GM20431 (cell line): ENCODE data around the gene TBC1D2B.

Experiments
- in situ Hi-C: fragments of 300-500 bp; cut with MseI, MboI; formaldehyde crosslinking; loops from one replicate; pipeline ENCODE4 v1.15.0; 2020; ENCODE audit warnings: low sequenced_read_pairs; ENCODE audit not compliant: unreplicated experiment

TBC1D2B gene

GRCh38 chr15:78057803-78058202, 19.7 kb downstream of the TBC1D2B start:
- in situ Hi-C loops: no loop called here

- in situ Hi-C loops: no loop called here
These were observed 20.7 kb downstream of the TBC1D2B start for GRCh38 chr15:78056714-78057269.

DNA sequence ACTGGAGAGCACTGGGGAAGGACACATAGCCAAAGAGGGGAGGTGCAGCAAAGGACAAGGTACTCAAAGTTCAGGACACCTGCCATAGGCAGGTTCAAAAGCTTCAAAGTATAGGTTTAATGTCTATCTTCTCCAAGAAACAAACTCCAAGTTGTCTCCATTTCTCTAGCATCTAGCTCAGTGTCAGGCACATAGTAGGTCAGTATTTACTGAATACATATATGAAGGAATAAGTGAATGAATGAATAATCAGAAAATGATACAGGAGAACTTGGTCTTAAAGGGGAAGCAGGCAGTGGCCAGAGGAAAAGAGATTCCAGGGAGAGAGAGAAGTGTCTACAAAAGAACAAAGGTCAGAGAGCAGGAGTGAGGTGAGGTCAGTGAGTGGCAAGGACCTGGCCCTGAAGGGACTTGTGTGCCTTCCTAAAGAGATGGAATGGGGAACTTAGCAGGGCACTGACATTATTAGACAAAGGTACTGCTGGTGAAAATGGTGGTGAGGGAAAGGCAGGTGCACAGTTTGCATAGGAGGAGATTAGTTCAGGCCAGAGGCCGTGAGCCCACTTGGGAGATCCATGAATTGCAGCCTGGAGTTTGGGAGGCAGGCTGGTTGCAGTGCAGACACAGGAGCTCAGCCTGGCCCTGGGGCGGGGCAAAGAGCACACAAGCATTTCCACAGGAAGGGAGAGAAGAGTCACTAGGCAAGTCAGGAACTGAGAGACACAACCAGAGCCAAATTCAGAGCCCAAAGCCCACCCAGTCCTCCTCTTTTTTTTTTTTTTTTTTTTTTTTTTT, 21.4 kb downstream of the TBC1D2B start:
- in situ Hi-C loops: no loop called here

DNA sequence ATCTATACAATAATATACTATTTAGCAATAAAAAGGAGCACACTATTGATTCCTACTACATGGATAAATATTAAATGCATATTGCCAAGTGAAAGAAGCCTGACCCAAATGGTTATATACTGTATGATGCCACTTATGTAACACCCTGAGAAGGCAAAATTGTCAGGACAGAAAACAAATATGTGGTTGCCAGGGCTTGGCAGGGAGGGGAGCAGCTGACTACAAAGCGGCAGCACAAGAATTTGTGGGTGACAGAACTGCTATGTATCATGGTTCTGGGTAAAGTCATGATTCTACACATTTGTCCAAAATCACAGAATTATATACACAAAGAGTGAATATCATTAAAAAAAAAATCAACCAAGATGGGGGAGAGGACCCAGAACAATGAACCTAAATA, 22.5 kb downstream of the TBC1D2B start:
- in situ Hi-C loops: no loop called here

GRCh38 chr15:78054518-78054917, 23.0 kb downstream of the TBC1D2B start:
- in situ Hi-C loops: no loop called here

- in situ Hi-C loops: no loop called here
These were observed 25.0 kb downstream of the TBC1D2B start for GRCh38 chr15:78052545-78052944.

DNA sequence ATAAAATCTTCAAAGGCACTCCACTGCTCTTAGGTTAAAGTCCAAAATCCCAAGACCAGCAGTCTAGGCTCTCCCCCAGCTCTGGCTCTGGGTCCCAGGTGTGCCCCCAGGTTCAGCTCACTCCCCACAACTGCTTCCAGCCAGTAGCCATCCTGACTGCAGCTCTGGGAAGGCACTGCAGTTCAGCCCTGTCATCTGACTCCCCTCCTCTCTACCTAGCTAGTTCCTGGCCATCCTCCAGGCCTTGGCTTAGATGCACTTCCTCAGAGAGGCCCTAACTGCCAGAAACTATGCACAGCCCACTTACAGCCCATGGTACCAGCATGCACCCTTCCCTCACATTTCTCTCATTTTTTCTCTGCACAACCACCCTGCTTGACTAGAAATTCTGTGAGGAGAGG, 25.5 kb downstream of the TBC1D2B start:
- in situ Hi-C loops: no loop called here

DNA sequence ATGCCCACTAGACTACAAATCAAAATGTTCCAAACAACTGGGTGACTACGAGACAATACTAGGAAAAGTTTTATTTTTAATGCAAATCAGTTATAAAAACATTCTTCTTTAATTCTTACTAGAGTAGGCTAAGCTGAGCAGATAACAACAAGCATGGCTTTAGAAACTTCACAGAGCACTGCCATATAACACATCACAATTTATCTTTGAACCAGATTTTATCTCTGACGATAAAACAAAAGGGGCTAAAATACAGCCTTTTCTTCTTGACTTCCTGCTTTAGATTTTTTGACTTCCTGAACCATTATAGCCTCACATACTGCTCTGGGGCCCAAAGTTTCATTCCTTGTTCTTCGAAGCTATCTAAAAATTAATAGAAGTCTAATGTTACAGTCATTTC, 25.9 kb downstream of the TBC1D2B start:
- in situ Hi-C loops: no loop called here

GRCh38 chr15:78050826-78051225, 26.7 kb downstream of the TBC1D2B start:
- in situ Hi-C loops: no loop called here

- in situ Hi-C loops: no loop called here
These were observed 27.1 kb downstream of the TBC1D2B start for GRCh38 chr15:78050441-78050809.

- in situ Hi-C loops: no loop called here
These were observed 27.6 kb downstream of the TBC1D2B start for GRCh38 chr15:78049691-78050440.

DNA sequence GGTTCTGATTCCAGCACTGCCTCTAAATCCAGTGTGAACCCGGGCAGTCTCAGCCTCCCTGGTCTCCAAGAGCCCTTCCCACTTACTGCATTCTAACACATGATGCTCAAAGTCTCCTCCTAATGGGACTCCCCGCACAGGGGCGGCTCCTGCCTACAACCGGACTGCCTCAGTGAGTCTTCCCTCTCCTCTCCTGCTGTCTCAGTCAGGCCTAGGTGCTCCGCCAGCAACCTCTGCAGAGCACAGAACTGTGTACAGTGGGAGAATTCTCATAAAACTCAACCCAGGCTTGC, 28.9 kb downstream of the TBC1D2B start:
- in situ Hi-C loops: no loop called here

DNA sequence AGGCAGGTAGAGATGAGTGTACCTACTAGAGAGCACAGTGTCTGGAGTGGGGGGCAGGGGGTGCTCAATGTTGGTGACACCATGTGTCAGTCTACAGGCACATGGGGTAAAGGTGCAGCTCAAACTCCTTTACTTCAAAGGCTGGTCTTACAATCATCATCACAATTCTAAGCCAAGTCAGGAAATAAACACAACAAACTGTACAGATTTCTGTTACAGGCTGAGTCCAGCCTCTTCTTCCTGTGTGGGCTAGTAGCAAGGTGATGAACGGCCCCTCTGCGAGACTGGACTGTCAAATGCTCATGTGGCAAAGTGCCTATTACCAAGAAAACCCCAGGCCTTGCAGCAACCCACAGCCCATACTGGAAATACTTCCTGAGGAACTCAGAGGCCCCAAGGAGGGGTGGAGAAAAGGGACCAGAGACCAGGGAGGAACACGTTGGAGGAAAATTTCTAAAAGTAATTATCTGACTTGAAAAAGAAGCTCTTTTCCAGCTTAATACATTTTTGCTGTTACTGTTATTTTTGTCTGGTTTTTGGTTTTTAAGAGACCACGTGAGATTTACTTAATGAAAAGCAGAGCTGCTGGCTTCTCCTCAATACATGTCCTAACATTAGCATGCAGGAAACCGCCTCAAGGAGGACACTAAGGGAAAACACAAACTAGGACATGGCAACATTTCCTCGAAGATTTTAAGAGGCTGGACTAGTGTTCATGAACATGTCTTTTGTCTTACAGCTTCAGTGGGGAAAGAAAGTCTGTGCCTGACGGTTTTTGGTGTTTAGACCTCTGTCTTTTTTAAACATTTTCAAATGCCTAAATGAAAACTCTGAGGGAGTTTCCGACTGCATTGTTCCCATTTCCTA, 29.5 kb downstream of the TBC1D2B start:
- in situ Hi-C loops: no loop called here

DNA sequence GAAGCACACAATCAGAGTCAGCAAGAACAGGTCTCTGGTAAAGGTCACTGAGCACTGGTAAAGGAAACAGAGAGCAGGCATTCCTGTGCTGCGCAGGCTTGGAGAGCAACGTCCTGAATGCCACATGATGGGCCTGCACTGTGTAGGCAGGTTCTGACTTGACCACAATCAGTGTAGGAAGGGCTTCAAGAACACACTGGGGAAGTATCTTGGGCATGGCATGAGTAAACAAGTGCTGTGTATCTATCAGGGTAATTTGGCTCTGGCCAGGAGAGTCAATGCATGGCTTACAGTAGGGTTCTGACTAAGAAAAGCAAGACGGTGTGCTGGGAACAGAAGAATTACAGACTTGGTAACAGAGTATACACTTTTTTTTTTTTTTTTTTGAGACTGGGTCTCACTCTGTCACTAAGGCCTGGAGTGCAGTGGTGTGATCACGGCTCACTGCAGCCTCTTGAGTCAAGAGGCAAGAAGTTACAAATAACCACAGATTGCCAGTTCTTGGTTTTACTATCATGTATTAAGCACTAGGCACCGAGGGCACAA, 30.6 kb downstream of the TBC1D2B start:
- in situ Hi-C loops: no loop called here

GRCh38 chr15:78045189-78045588, 32.3 kb downstream of the TBC1D2B start:
- in situ Hi-C loops: no loop called here

GRCh38 chr15:78044407-78045155, 32.9 kb downstream of the TBC1D2B start:
- in situ Hi-C loops: no loop called here

GRCh38 chr15:78041946-78042345, 35.6 kb downstream of the TBC1D2B start:
- in situ Hi-C loops: no loop called here

GRCh38 chr15:78040653-78041244, 36.8 kb downstream of the TBC1D2B start:
- in situ Hi-C loops: no loop called here

- in situ Hi-C loops: no loop called here
These were observed 38.8 kb downstream of the TBC1D2B start for GRCh38 chr15:78038585-78039247.
